Kasumi-1 (cell line): Measurements from ENCODE around the gene EFTUD2.
A peak's percentile ranks its signal among the peaks of the same experiment; 100 is the strongest.
"Not testable (repeated sequence)": the region's sequence is repeated elsewhere in the genome, so short reads cannot be mapped to it uniquely, and the experiment has no call there.

Source experiments
- DNase-seq, 2 experiments: peaks; one replicate each; lab custom pipeline; 2025; lab: John Stamatoyannopoulos, UW

EFTUD2 gene

GRCh38 chr17:44899074-44899782, at the start of gene EFTUD2:
Gene EFTUD2, minus strand, starts transcription at chr17:44899445. Its CDS starts 4,924 bp downstream, at chr17:44894521.
- peak; percentile 81 to 87 for DNase-seq

- DNase-seq: no peak
Observed at GRCh38 chr17:44948315-44948795, 49.1 kb upstream of the EFTUD2 start.

- peak; percentile 97 to 98 for DNase-seq
Observed at GRCh38 chr17:44947461-44948314, 48.4 kb upstream of the EFTUD2 start, which contains the start of gene KIF18B. Gene KIF18B, minus strand, starts transcription at chr17:44947773. Its CDS starts 11,429 bp downstream, at chr17:44936344.

DNA sequence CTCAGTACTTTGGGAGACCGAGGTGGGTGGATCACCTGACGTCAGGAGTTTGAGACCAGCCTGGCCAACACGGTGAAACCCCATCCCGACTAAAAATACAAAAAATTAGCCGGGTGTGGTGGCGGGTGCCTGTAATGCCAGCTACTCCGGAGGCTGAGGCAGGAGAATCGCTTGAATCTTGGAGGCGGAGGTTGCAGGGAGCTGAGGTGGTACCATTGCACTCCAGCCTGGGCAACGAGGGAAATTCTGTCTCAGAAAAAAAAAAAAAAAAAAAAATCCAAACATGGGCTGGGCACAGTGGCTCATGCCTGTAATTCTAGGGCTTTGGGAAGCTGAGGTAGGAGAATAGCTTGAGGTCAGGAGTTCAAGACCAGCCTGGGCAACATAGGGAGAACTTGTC, 46.4 kb upstream of the EFTUD2 start:
- not testable (repeated sequence) for DNase-seq

- DNase-seq: no peak
Observed at GRCh38 chr17:44942456-44942855, 43.2 kb upstream of the EFTUD2 start.

DNA sequence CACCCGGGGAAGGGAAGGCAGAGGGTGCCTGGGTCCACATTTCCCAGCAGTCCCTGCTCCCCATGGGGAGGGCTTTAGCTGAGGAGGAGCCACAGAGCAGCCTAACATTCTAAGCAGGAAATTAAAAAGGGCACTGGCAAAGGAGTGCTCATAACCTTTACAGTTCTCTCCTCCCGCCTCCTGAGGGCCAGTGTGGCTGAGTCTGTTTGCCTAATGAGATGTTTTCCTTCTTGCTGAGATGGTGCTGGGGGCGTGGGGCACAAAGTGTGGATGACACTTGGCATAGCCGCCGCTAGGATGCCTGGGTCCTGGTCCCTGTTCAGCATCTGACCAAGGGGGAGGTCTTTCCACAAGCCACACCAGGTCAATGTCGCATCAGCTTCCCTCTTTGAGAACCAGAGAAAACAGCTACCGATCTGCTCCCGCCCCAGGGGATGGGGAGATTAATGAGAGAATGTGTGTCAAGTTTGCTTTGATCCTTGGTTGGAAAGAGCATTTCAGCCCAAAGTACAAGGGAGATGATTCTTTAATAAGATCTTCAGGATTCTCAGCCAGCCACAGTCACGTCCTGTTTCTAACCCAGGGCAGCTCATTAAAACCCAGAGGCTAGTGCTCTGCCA, 42.6 kb upstream of the EFTUD2 start:
- no peak for DNase-seq

DNA sequence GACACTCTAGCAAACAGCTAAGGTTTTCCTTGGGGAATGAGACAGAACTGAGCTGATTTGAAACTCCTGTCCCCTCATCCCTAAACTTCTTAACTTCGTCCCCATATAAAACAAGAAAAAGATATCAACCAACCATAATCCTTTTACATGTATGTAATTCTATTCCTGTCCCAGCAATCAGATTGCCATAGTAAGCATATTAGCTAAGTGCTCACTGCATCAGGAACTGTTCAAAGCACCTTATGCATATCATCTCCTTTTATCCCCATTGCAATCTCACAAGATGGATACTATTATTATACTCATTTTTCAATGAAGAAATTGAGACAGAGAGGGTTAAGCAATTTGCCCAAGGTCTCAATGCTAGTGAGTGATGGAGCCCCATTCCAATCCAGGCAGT, 41.5 kb upstream of the EFTUD2 start:
- no peak for DNase-seq

DNA sequence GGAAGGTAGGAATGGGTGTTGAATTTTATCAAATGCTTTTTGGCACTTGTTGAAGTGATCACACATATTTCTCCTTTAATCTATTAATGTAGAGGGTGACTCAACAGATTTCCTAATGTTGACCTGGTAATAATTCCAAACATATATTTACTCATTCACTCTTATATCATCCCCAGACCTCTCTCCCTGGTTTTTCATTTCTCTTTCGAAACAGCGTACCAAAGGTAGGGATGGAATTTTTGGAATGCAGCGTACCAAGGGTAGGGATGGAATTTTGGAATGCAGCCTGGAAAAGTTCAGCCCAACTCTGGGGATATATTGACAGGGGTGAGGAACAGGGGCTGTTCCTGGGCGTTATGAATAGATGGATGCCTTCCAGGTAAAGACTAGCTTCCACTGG, 41.1 kb upstream of the EFTUD2 start:
- no peak for DNase-seq

DNA sequence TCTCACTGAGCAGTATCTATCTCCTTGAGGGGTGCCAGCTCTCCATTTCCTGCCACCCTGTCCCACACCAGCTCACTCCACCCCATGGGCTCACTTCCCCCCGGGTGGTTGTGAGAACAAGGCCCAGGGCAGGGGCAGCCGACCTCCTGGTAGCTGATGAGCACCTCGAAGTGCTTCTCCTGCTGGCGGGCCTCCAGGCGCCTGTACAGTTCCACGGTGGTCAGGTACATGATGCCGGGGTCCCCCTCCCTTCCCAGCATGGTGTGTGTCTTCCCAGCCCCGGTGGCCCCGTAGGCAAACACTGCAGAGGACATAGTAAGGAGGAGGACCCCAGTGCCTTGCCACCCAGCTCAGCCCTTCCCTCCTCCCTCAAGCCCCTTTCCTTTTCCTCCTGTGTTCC, 35.9 kb upstream of the EFTUD2 start:
- DNase-seq: no peak

GRCh38 chr17:44934745-44935105, 35.5 kb upstream of the EFTUD2 start:
- no peak for DNase-seq

DNA sequence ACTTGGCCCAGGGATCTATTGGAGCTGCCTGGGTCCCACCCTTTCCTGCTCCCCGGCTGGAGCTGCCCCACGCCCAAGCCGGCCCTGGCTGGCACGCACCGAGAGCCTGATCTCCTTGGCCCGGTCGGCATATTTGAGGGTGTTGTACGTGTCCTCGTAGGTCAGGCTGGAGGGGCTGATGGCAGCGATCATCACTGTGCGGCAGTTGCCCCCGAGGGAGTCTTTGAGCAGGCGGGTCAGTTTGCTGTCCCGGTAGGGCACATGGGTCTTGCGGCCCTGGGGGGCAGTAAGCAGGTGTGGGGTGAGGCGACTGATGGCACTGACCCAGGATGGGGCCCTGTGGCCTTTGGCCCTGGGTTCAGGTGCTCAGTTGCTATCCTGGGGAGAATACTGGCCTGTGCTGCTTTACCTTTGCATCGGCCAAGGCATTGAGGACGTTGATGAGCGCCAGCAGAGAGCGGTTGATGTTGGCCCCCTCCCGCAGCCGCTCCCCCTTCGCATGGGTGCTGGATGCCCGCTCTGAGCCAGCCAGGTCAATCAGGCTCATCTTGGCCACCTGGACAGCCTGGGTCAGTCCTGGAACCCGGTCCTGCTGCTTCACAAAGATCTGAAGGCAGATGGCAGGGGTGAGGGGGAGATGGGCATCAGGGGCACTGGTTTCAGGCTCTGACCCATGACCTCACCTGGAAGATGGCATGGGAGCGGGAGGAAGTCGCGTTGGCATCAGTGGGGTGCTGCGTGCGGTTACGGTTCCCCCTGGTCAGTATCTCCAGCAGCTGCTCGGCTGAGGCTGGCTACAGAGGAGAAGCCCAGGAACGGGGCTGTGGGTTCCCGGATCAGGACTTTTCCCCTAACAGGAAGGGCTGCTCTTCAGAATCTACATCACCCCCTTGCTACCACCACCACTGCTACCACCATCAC, 34.8 kb upstream of the EFTUD2 start:
- no peak for DNase-seq

- DNase-seq: no peak
Observed at GRCh38 chr17:44932787-44933097, 33.5 kb upstream of the EFTUD2 start.

DNA sequence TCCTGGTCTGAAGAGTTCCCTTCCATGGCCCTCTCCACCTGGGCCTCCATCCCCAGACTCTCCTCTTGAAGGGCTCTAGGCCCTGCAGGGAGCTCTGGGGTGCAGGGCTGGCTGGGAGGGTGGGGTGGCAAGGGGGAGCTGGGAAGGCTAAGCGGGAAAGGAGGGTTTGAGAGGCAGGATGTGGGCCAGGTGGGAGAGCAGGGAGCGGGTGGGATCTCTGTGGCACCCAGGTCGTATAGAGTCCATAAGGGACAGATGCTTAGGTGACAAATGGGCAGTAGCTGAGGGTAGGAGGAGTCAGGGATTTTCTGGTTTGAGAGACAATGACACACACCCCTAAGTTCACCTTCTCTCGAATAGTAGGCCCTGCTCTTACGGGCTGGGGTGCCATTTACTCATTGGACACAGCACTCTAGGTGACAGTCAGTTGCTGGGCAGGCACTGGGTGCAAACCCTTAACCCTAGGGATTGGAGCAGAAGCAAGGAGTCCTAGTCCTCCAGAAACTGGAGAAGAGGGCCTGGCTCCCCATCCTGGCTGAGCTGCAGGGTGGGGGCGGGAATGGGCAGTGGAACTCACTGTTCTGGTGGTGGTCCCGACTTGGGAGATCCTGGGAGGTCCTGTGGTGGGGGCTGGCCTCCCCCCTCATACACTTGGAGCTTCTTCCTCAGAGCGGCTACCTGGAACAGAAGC, 33.0 kb upstream of the EFTUD2 start:
- no peak for DNase-seq

- no peak for DNase-seq
Observed at GRCh38 chr17:44931376-44931775, 32.1 kb upstream of the EFTUD2 start.

DNA sequence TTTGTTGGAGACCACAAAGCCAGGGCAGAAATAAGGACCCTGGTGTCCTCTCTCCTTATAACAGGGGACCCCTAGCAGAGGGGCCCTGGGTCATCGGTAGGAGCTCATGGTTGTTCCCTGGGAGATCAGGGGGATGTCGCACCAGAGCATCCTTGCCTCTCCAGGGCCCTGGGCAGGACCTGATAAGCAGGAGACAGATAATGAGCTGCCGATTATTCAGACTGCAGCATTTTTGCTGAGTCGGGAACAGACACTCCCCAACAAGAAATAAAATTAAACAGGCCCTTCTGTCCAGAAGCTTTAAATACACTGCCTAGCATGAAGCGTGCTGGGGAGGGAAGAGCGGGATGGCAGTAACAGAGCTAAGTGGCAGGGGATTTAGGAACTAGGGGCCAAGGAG, 31.4 kb upstream of the EFTUD2 start:
- no peak for DNase-seq

DNA sequence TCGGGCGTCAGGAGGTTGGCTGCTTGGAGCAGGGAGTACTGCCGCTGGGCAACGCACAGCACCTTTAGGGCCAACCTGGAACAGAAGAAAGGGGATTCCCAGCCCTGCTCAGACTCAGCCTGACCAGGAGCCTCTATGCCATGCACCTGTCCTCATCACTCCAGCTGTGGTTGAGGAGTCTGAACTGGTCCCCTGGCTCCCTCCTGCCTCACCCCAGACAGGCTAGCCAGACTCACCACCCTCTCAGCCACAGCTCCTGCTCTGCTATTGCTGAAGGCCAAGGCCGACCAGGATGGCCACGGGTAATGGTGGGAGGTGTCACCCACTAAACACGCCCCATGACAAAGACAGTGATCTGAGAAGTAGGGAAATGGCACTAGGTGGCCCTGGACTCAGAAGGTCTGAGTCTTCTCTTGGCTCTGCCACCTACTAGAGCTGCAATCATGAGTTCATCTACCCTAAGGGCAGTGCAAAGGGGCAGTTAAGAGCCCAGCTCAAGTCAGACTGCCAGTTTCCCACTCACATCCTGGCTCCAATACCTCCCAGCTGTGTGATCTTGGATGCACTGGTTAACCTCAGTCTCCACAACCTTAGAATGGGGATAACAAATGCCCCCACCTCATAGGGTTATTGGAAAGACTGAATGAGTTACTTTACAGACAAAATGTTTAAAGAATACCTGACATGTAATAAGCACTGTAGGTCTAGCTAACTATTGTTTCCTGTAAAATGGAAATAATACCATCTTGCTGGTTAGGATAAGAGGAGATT, 29.9 kb upstream of the EFTUD2 start:
- DNase-seq: no peak

- DNase-seq: no peak
Observed at GRCh38 chr17:44928136-44928535, 28.9 kb upstream of the EFTUD2 start.

- no peak for DNase-seq
Observed at GRCh38 chr17:44927696-44928095, 28.5 kb upstream of the EFTUD2 start.

DNA sequence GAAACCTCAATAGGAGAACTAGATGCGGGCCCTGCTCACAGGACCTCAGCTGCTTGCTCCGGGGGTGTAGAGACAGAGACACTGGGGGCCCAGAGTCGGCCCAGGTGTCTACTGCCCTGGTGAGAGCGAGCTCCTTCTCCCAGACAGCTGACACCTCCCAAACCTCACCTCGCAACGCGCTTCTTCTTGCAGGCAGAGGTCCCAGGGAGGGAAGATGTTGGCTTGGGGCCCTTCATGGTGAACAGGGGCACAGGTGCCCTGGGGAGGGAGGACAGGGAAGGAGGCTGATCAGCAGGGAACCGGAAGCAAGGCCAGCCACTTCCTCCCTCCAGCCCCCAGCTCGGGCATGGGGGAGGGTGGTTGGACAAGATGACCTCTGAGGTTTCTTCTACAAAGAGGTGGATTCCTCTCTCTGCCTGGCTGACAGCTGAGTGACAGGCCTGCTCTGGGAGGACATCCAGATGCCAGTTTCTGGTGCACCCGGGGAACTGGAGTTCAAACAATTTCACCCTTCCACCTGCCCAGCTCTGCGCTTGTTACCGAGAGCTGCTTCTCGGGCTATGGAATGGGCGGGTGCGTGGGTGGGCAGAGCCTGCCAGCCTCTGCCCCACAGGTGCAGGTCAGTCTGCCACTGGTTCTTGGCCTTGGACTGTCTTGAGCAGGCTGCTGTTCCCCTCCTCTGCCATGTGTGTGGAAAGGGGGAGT, 27.7 kb upstream of the EFTUD2 start:
- DNase-seq: no peak
